Kidney tubule cell (primary cell): Measurements from ENCODE around the gene GPC6.

Experiments used
- DNase-seq: peaks from one replicate; pipeline ENCODE4 v3.0.0-alpha.2; 2018; ENCODE audit warnings: low spot score

Gene GPC6

GRCh38 chr13:94172416-94172815 is 945.8 kb downstream of the GPC6 start:
- no peak for DNase-seq

- no peak for DNase-seq
Observed at GRCh38 chr13:94173312-94173854, 946.8 kb downstream of the GPC6 start.

- no peak for DNase-seq
Observed at GRCh38 chr13:94174009-94174408, 947.4 kb downstream of the GPC6 start.

GRCh38 chr13:94175076-94175475 is 948.5 kb downstream of the GPC6 start:
- DNase-seq, result no peak

GRCh38 chr13:94176561-94176960 is 950.0 kb downstream of the GPC6 start:
- DNase-seq, result no peak

- DNase-seq, result no peak
Observed at GRCh38 chr13:94177041-94177440, 950.4 kb downstream of the GPC6 start.

- no peak for DNase-seq
Observed at GRCh38 chr13:94178625-94179244, 952.1 kb downstream of the GPC6 start.

- peak; percentile 46 for DNase-seq
Observed at GRCh38 chr13:94181461-94182107, 955.0 kb downstream of the GPC6 start.

GRCh38 chr13:94182185-94182761 is 955.7 kb downstream of the GPC6 start:
- no peak for DNase-seq

GRCh38 chr13:94186470-94186869 is 959.9 kb downstream of the GPC6 start:
- DNase-seq, result no peak

GRCh38 chr13:94188201-94188854 is 961.7 kb downstream of the GPC6 start:
- DNase-seq, result no peak

GRCh38 chr13:94192431-94192975 is 965.9 kb downstream of the GPC6 start:
- peak; percentile 29 for DNase-seq

- DNase-seq, result peak; percentile 92
Observed at GRCh38 chr13:94195715-94196114, 969.1 kb downstream of the GPC6 start.

- DNase-seq, result no peak
Observed at GRCh38 chr13:94196413-94196812, 969.8 kb downstream of the GPC6 start.

GRCh38 chr13:94198681-94199080 is 972.1 kb downstream of the GPC6 start:
- DNase-seq, result peak; percentile 26

GRCh38 chr13:94199135-94199534 is 972.5 kb downstream of the GPC6 start:
- DNase-seq, result no peak

GRCh38 chr13:94201022-94201421 is 974.4 kb downstream of the GPC6 start:
- no peak for DNase-seq

GRCh38 chr13:94204163-94204562 is 977.6 kb downstream of the GPC6 start:
- no peak for DNase-seq

GRCh38 chr13:94204946-94205345 is 978.3 kb downstream of the GPC6 start:
- no peak for DNase-seq

GRCh38 chr13:94205896-94206295 is 979.3 kb downstream of the GPC6 start:
- no peak for DNase-seq

GRCh38 chr13:94209117-94209516 is 982.5 kb downstream of the GPC6 start:
- peak; percentile 14 for DNase-seq

- DNase-seq, result peak; percentile 60
Observed at GRCh38 chr13:94209913-94210312, 983.3 kb downstream of the GPC6 start.

GRCh38 chr13:94210816-94211215 is 984.2 kb downstream of the GPC6 start:
- no peak for DNase-seq
